Forelimb muscle (tissue), 1 donor: ENCODE results near the gene ANKS1B. TPM values are rescaled to one million over a fixed set of nuclear protein-coding genes. Genes with fewer than 3 reads are reported as not detected.
"Not testable (repeated sequence)": the region's sequence is repeated elsewhere in the genome, so short reads cannot be mapped to it uniquely, and the experiment has no call there.

Source experiments
- DNase-seq: peaks from one replicate; pipeline ENCODE4 v3.0.0-alpha.2; 2013; ENCODE audit warnings: low read depth
- polyA plus RNA-seq: library from polyadenylated mRNA; unstranded; fragments of 120-200 nt; gene quantifications from one replicate; pipeline ENCODE4 v1.2.1, GENCODE V29; 2013; ENCODE audit not compliant: insufficient read length

ANKS1B gene
- polyA plus RNA-seq, 1 donor, result 2.3 TPM

DNA sequence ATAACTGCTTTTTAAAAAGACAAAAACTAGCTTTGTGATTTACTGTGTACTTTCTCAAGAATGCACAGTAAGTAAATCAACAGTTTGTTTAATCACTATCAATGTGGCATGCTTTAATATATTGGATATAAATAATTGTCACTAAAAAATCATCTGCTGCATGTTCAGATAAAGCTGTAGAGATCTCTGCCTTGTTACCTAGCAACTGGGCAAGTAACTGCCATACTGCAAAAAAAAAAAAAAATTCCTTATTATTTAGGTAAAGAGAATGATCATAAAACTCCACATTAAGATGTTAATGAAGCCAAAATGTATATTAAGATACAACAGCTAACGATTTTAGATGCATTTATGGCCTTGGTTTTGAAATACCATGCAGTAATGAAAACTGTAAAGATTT, 1102.2 kb downstream of the ANKS1B start:
- DNase-seq, result no peak

- DNase-seq, result peak; percentile 6
Measured at GRCh38 chr12:98873776-98874175, 1111.0 kb downstream of the ANKS1B start.

- DNase-seq, result no peak
Measured at GRCh38 chr12:98870504-98870903, 1114.2 kb downstream of the ANKS1B start.

- no peak for DNase-seq
Measured at GRCh38 chr12:98869886-98870503, 1114.7 kb downstream of the ANKS1B start.

DNA sequence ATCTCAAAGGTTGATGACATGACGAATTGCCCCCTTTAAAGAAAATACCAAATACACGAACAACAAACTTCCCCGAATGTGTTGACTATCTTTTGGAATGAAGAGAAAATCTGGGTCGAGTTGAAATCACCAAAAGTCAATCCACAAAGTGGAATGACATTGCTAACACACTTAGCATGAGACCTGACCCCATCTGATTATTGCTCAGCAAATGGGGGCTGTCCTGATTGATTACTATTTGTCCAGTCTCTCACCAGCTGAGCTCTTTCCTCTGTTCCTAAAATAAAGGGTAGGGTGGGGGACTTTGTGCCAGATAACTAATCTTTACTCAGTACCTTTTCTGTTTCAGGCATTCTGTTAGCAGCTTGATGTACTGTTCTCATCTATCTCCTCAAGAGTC, 1116.2 kb downstream of the ANKS1B start:
- no peak for DNase-seq

- no peak for DNase-seq
Measured at GRCh38 chr12:98868076-98868475, 1116.7 kb downstream of the ANKS1B start.

DNA sequence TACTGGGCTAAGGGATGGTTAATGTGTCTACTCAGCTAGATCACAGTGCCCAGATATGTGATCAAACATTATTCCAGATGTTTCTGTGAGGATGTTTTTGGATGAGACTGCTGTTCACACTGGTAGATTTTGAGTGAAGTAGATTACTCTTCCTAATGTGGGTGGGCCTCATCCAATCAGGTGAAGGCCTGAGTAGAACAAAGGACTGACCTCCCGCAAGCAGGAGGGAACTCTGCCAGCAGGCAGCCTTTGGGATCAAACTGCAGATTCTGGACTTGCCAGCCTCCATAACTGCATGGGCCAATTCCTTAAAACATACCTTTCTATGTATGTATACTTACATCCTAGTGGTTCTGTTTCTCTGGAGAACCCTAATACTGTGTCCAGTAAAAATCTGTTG, 1120.4 kb downstream of the ANKS1B start:
- no peak for DNase-seq

DNA sequence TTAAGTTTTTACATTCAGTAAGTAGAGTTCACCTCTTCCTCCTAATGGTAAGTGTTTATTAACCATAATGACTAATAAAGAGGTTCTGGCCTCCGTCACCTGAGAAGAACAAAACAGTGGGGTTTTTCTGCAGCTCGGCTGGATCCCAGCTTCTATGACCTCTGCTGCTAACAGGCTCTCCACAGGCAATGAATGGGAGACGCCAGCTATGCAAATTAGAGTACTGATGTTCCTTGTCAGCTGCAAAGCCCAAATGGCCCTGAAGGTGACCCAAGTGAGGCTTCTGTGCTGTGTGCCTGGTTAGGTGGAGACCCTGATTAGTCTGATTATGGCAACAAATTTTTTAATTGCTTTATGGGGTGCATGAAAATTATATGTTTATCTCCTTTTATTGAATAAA, 1121.6 kb downstream of the ANKS1B start:
- DNase-seq, result no peak

GRCh38 chr12:98861251-98861650, 1123.5 kb downstream of the ANKS1B start:
- no peak for DNase-seq

GRCh38 chr12:98856897-98857540, 1127.7 kb downstream of the ANKS1B start:
- no peak for DNase-seq

DNA sequence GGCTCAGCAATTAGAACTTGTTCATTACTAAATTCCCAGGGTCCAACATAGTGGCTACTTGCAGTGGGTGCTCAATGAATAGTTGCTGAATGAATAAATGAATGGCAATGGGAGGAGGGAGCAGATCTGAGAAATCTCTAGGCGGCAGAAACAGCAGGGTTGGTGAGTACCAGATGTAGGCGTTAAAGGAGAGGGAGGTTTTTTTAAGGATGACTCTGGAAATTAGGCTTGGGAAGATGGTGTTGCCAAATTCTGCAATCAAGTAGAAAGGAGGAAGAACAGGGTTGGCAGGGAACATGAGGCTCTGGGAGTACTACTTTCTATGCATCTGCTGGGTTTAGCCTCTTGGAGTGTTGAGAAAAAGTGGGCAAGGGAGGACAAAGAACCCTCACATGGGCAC, 1132.6 kb downstream of the ANKS1B start:
- DNase-seq, result no peak

GRCh38 chr12:98847242-98847641, 1137.5 kb downstream of the ANKS1B start:
- no peak for DNase-seq

- DNase-seq, result no peak
Measured at GRCh38 chr12:98845957-98846356, 1138.8 kb downstream of the ANKS1B start.

- DNase-seq, result no peak
Measured at GRCh38 chr12:98840325-98840724, 1144.4 kb downstream of the ANKS1B start.

DNA sequence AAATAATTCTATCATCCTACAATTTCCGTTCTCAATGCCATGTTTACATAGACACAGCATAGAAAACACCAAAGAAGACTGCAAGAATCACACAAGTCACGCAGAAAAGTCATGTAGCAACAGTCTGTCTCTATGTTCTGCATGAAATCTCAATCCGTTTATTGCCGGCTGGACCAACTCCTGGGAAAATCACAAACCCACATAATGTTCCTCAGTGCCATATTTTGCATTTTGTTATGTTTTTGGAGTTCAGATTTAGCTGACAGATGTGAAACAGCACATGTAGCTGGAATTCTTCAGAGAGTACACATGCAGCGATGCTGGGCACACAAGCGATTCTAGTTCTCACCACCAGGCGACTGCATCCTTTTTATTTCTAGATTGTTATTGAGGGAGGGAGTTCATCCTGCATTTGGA, 1146.5 kb downstream of the ANKS1B start:
- DNase-seq, result no peak

DNA sequence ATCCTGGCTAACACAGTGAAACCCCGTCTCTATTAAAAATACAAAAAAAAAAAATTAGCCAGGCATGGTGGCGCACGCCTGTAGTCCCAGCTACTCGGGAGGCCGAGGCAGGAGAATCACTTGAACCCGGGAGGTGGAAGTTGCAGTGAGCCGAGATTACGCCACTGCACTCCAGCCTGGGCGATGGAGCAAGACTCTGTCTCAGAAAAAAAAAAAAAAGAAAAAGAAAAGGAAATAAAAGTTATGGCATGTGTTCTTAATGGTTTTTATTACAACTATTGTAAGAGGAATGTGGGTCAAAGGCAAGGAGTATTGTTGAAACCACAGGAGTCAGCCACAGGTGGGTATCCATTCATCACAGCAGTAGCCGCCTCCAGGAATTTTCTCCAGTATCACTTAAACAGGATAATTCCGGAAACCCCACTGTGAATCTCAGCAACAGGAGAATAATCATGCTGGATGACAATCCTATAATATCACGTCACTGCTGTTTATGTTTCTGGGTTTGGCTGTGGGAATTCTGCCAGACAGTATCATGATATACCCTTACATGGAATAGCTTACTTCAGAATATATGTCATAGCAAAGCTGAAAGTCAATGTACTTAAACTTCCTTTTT, 1147.5 kb downstream of the ANKS1B start:
- DNase-seq, result not testable (repeated sequence)

- DNase-seq, result no peak
Measured at GRCh38 chr12:98830657-98831056, 1154.1 kb downstream of the ANKS1B start.

DNA sequence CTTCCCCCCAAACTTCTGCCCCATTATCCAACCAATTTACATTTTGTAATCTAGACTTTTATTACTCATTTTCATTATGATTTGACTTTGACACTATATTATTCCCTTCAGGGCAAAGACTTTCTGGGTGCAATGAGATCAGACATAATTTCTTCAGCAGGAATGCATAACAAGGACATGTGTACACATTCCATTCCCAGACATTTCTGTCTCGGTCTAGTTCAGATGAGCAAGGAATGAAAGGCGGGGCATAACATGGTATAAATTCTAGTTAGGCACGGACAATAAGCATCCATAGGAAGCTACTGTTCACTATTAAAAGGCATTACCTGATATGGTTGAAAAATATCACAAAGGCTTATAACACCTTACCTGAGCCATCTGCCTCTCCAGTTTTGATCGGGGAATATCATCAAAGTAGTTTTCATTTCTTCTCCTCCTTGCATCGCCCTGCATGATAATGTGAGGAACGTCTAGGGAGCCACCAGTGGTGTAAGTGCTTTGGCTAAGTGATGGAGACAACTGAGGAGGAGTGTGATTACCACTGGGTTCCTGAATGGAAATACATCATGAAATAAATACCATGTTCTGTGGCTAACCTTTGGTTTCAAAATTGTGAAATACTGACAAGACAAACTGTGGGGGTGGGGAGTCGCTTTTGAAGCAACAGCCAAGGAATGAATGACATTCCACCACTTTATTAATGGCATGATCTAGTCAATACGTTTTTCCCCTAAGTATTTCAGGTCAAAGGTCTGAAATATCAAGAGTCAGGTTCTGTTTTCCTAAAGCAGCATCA, 1155.7 kb downstream of the ANKS1B start:
- DNase-seq, result no peak

DNA sequence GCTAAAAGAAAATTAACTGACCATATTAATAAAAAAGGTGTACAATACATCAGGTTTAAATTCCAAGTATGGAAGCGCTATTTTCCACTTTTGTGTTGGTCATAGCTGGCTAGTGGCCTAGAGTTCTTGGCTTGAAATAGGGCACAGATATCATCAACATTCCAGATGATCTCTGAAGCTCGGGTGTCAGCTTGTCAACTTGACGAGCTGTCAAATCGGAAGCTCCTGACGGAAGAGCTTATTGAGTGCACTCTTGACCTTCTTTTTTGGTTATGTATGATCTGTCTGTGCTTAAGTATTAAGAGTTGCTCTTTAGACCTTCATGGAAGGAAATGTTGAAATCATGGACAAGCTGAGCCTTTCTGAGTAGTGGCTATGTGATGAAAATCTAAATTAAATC, 1161.7 kb downstream of the ANKS1B start:
- no peak for DNase-seq

- DNase-seq, result no peak
Measured at GRCh38 chr12:98821866-98822265, 1162.9 kb downstream of the ANKS1B start.

DNA sequence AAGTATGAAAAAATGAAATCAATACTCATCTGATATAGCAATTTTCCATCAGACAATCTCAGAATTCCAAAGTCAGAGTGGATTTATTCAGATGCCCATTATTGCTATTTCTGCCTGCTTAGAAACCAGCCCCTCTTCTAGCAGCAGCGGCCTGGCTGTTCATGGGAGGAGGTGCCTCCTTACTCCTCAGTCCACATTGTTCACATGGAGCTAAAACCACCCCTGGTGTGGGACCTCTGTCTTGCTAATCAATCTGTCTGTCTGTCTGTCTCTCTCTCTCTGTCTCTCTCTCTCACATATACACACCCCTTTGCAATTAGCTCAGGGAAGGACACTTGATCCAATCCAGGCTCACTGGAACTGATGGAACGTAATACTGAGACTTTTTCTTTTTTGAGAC, 1163.5 kb downstream of the ANKS1B start:
- DNase-seq, result no peak

DNA sequence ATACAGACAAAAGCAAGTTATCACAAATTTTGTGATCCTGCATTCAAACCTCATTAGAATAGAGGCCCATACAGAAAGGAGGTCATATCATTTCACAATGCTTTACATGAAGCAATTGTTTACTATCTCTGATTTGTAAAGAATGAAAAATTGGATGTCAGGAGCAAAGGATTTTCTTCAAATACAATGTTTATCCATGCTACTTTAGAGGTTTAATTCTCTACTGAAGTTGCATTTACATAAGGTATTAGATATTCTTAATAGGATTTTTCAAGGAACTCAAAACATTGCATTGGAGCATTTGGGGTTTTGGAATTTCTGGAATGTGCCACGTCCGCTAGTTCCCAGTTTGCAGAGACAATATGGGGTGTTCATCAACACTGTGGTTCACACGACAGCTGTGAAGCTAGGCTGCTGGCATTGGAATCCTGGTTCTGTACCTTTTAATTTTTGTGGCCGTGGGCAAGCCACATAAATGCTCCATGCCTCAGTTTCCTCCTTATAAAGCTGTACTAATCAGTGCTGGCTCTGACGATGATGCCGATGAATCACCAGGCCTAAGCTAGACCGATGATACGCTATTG, 1164.8 kb downstream of the ANKS1B start:
- no peak for DNase-seq
